ENCODE data around the gene ACTL7A.
"Not testable (repeated sequence)": the region's sequence is repeated elsewhere in the genome, so short reads cannot be mapped to it uniquely, and the experiment has no call there.

Gene ACTL7A

GRCh38 chr9:108861997-108862396, at the start of gene ACTL7A:
Gene ACTL7A, plus strand, starts transcription at chr9:108862266. Its CDS starts 57 bp downstream, at chr9:108862323.
- ATAC-seq: no peak

DNA sequence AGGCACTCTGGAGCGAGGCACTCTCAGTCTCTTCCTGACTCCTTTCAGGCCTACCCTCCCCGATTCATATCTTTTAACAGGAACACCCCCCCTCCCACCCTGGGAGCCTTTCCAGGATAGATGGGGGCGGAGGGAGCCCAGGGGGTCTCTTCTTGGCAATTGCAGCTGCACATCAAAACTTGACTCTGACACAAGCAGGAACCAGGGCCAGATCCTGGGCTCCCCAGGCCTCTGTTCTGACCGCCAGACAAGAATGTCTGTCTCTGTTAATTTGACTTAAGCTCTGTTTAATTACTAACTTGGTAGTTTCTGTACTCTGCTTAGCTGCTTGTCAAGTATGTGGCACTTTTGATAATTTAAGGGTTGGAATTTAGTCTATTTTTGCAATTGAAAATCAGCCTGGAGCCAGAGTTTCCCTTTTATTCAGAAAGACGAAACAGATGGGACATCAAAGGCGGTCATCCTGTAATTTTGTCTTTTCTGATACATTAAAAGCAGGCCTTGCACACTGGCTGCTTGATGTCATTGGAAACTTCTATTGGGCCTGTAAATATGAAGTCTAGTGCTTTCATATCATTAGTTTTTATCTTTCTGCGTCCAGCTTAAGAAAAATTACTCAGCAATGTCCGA, 49.6 kb upstream of the ACTL7A start:
- ATAC-seq: no peak

- ATAC-seq: no peak
Observed at GRCh38 chr9:108813951-108814601, 48.0 kb upstream of the ACTL7A start.

GRCh38 chr9:108815156-108815555, 46.9 kb upstream of the ACTL7A start:
- no peak for ATAC-seq

DNA sequence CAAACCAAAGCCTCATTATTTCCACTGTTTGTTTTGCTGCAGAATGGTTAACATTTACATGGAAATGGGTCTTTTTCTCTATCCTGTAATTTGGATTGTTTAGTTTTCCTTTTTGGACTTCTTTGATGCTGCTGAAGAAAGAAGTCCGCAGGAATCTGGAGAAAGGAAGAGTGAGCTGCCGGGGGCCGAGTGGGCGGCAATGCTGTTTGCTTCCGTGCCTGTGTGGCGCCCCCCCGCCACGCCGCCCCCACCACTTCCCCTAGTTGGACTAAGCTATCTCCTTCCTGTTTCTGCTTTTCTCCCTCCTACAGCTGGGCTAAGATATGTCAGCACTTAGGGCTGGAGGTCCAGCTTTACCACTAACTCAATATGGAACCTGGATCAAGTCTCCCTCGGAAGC, 46.0 kb upstream of the ACTL7A start:
- ATAC-seq: no peak

DNA sequence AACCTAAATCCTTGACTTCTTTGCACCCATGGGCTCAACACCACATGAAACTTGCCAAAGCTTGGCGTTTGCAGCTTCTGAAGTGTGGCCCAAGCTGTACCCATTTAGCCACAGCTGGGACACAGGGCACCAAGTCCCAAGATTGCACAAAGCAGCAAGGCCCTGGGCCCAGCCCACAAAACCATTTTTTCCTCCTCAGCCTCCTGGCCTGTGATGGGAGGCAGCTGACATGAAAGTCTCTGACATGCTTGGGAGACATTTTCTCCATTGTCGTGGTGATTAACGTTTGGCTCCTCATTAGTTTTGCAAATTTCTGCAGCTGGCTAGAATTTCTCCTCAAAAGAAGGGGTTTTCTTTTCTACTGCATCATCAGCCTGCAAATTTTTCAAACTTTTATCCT, 38.2 kb upstream of the ACTL7A start:
- no peak for ATAC-seq

DNA sequence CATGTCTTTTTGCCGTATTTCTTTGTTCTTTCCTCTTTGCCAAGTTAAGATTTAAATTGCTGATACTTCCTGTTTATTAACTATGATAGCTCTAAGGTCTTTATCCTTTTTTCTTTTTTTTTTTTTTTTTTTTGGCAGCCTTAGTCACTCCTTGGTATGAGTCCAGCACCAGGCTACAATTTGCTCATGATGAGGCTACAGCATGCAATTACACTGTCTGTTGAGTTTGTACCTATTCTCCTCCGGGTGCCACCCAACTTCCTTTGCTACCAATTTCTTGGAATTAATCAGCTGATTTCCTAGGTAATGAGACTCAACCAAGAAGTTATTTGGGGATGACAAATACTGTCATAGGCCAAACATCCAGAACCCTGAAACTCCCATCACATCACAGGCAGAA, 31.8 kb upstream of the ACTL7A start:
- no peak for ATAC-seq

DNA sequence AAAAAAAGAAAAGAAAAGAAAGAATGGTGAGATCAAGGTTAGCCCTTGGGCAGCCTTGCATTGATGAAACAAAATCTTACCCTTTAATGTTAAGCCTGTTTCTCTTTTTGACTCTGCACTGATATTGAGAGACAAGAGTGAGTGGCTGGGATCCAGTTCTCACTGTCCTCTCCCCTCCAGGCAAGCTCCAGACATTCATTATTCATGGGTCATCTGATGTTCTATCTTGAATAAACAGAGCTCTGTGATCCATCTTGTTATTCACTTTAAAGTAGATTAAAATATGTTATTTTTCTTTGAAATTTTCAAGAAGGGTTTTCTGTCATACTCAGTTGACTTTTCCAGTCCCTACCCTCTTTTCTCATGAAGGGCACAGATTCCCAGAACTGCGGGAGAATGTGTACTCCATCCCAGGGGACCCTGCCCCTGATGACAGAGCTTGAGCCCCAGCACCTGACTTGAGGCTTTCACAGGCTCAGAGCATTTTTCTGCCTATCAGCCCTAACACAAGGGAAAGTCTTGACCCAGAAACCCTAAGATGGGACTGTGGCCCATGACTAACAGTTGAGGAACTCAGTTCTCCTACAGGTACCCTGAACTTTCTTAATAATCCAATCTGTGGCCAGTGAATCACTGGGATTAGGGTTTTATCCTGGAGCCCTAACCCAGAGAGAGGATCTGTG, 30.4 kb upstream of the ACTL7A start:
- ATAC-seq: no peak

GRCh38 chr9:108832179-108832500, 29.9 kb upstream of the ACTL7A start:
- no peak for ATAC-seq

DNA sequence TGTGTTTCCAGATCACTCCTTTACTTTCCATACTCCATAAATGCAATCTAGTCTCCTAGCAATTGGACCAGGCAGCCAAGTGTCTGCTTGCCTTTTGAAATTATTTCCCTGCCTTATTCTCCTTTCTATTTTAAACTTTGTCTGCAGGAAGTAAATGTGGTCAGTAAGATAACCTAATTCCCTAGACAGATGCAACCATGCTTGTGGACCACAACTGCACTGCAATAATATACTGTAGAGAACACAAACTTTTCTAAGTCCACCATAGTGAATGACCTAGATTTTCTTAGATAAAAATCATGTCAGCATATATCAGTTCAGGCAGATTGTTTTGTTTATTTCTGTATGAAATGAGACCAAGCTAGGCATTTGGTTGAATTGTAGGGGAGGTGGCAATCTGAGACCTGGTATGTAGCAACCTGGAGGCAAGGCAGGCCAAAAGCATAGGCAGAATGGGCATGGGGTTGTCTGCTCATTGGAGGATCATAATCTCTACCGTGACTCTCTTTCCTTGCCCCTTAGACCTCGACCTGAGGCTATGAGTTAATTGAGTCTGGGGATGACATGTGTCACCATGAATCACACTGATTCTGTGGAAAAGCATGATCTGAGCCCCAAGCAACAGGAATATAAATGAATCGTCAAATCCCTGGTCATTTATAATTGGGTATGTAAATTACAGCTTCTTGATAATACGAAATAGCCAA, 27.0 kb upstream of the ACTL7A start:
- ATAC-seq: no peak

- no peak for ATAC-seq
Observed at GRCh38 chr9:108835831-108836230, 26.2 kb upstream of the ACTL7A start.

DNA sequence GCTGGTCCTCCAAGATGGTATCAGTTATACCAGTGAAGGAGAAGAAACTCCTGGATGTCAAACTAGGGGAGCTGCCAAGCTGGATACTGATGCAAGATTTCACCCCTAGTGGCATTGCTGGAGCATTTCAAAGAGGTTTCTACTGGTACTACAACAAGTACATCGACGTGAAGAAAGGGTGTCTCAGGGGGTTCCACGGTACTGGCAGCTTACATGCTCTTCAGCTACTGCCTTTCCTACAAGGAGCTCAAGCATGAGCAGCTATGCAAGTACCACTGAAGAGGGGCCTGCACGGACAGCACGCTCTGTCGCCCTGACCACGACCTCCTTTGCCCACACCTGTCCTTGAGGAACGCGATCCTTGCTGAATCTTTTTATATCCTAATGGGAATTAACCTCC, 25.7 kb upstream of the ACTL7A start:
- no peak for ATAC-seq

DNA sequence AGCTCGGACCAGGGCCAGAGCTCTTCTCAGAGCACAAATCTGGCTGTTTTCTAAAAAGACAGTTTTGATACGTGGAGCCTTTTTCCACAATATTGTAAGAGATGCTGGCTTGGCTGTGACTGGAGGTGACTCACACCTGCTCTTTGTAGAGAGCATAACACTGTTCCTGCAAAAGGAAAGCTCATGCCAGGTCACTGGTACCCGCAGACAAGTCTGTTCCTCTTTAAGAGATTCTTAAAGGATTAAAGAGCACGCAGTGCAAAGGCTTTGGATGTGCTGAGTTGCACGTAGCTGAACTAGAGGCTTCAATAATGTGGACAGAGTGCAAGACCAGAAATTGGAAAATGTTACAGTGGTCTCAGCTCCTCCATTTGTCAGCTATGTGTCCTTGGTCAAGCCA, 25.3 kb upstream of the ACTL7A start:
- no peak for ATAC-seq

GRCh38 chr9:108837530-108837929, 24.5 kb upstream of the ACTL7A start:
- ATAC-seq: no peak

DNA sequence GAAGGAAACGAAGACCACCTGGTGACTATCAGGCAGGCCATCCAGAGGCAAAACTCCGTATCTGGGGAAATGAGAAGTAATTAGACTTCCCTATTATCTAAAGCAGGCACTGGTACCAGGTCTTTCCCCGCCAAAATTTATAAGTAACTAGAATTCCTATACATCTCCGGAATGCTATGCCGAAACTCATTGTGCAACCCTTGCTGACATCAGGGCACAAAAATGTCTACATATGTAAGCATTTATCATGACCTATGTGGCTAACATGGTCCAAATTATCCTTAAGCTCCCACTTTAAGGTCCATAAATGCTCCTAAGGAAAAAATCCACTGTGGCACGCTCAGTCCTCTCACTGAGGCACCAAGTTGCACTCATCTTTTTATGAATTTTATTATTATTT, 24.0 kb upstream of the ACTL7A start:
- ATAC-seq: no peak

GRCh38 chr9:108839561-108839960, 22.5 kb upstream of the ACTL7A start:
- ATAC-seq: not testable (repeated sequence)

DNA sequence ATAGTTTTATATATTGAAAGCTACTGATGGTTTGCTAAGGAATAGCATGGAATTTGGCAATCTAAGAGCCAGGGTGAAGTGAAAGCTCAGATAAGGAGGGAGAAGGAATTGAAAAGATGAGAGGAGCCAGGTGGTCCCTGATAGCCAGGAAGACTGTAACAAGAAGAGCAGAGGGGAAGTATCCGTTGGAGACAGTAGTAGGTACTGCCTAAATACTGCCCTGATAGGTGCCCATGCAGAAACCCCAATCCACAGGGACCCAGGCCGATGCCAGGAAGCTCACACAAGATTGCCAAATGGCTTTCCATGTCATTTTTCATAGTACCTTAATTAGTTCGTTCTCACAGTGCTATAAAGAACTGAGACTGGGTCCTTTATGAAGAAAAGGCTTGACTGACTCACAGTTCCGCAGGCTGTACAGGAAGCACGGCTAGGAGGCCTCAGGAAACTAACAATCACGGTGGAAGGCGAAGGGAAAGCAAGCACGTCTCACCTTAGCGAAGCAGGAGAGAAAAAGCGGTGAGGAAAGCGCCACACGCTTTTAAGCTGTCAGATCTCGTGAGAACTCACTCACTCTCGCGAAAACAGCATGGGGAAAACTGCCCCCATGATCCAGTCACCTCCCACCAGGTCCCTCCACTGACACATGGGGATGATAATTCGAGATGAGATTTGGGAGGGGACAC, 19.3 kb upstream of the ACTL7A start:
- ATAC-seq: no peak

DNA sequence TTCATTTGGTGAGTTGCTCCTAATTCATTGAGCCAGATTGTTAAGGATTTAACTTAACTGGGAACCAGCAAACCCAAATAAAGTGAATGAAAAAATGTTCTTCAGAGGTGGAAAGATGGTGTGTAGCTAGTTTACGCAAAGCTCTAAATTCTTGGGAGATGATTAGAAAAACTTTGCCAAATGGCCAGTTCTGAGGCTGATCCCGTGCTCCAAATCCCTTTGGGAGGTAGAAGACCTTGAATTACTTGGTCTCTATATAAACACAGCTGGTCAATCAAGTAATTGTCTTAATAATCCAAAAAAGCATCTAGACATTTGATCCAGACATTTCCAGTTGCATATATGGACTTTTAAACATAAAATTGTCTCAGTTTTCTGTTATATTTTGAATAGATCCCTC, 17.7 kb upstream of the ACTL7A start:
- ATAC-seq: no peak

DNA sequence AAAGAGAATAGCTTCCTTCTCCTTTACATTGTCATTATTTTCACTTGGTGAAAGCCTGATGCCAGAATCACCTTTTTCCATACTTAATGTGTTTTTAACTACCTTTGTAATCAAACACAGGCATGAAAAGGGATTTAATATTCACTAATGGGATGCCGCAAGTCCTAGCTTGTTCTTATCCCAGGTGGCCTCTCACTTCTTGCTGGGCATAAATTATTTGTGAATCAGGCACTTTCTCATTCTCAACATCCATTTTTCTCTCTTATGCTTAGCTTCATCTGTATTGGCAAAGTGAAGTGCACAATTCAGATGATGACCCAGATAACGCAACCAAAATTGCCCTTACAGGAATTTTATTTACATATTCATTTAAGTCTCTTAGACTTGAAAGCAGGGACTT, 17.2 kb upstream of the ACTL7A start:
- no peak for ATAC-seq

GRCh38 chr9:108845507-108845906, 16.6 kb upstream of the ACTL7A start:
- ATAC-seq: no peak

- no peak for ATAC-seq
Observed at GRCh38 chr9:108845947-108846346, 16.1 kb upstream of the ACTL7A start.

DNA sequence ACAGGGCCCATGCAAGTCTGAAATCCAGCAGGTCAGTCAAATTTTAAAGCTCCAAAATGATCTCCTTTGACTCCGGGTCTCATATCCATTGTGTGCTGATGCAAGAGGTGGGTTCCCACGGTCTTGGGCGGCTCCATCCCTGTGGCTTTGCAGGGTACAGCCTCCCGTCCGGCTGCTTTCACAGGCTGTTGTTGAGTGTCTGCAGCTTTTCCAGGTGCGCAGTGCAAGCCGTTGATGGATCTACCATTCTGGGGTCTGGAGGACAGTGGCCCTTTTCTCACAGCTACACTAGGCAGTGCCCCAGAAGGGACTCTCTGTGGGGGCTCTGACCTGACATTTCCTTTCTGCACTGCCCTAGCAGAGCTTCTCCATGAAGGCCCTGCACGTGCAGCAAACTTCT, 13.8 kb upstream of the ACTL7A start:
- ATAC-seq: not testable (repeated sequence)

DNA sequence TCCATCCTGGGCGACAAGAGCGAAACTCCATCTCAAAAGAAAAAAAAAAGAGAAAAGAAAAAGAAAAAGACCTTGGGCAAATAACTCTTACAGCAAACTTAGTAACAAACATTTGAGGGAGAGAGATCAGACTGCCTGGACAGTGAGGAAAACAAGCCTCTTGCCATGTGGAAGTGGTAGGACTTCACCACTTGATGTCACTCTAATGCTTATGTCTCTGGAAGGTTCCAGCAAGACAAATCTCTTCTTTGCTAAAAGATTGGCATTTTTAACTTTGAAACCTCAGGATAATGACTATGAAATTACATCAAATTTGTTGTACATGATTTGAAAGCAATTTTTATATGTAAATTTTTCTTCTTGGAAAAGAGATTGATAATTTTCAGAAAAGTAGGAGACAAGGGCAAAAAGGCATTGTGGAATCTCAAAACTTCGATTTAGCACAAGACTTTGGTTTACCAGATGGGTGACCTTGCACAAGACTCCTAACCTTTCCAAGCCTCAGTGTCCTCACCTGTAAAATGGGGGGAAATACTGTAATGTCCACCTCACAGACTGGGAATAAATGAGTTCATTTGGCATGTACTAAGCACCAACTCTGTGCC, 11.7 kb upstream of the ACTL7A start:
- no peak for ATAC-seq
